Retinal pigment epithelial cell (primary cell): ENCODE measurements around the gene BDH2.

Experiments
- DNase-seq: peaks from one replicate; pipeline ENCODE4 v3.0.0-alpha.2; 2010; ENCODE audit warnings: low read depth
- H3K4me3 ChIP-seq: 2 replicates; pipeline ENCODE4 v1.5.1; 2011; ENCODE audit warnings: mild to moderate bottlenecking, low read length, control low read depth, moderate library complexity
- CTCF ChIP-seq: conservative IDR thresholded peaks from 2 replicates; pipeline ENCODE4 v1.5.1; 2011; ENCODE audit warnings: low read depth, low read length, control low read depth, inconsistent platforms

The BDH2 gene

GRCh38 chr4:103050736-103051436 is 48.7 kb downstream of the BDH2 start:
- TF ChIP-seq CTCF: no peak
- H3K4me3 ChIP-seq: no peak overlapping the region
- no peak for DNase-seq

GRCh38 chr4:103046416-103047290 is 53.0 kb downstream of the BDH2 start:
- DNase-seq: peak; percentile 17
- peak; percentile 92 for TF ChIP-seq CTCF
- no peak overlapping the region for H3K4me3 ChIP-seq

DNA sequence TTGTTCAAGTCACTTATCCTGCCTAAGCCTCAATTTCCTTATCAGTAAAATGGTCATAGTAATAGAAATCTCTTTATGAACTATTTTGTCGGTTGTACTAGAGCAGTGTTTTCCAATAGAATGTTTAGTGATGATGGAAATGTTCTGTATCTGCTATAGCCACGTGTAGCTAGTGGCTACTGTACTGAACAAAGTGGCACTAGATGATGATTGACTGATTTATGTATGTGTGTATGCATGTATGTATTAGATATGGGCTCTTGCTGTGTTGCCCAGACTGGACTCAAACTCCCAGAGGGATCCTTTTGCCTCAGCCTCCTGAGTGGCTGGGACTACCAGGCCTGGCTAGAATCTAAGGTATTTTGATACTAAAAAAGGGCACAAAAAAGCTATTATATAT is 55.5 kb downstream of the BDH2 start:
- no peak for DNase-seq
- TF ChIP-seq CTCF: no peak
- H3K4me3 ChIP-seq: no peak overlapping the region

- no peak for DNase-seq
- no peak overlapping the region for H3K4me3 ChIP-seq
- no peak for TF ChIP-seq CTCF
Observed at GRCh38 chr4:103036169-103036568, 63.5 kb downstream of the BDH2 start.

DNA sequence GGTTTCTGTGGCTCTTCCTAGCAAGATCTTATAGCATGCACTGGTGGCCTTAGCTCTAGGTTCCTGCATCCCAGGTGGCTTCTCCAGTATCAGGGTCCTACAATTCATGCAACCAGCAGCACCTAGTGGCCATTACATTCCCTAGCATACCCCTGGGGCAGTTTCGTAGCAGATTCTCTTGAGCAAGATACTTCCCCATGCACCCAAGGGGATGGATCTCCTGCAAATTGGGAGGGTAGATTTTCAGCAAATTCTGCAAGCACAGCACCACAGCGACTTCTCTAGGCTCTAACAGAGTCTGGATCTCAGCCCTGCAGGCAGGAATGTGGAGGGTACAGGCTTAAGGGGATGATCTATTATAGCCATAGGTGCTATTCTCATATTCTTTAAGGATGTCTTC is 67.1 kb downstream of the BDH2 start:
- no peak overlapping the region for H3K4me3 ChIP-seq
- TF ChIP-seq CTCF: peak; percentile 84
- DNase-seq: no peak

DNA sequence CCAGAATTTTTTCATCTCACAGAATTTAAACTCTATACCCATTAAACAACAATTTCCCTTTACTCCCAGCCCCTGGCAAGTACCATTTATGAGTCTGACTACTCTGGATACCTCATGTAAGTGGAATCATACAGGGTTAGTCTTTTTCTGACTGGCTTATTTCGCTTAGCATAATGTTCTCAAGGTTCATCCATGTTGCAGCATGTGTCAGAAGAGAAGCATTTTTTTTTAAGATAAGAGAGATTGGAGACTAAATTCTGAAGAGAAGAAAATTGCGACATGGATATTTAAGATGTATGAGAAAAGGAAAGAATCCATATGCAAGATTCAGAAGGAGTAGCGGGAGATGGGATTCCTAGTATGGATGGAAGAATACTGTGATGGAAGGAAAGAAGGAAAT is 68.8 kb downstream of the BDH2 start:
- H3K4me3 ChIP-seq: no peak overlapping the region
- TF ChIP-seq CTCF: no peak
- DNase-seq: no peak
